ENCODE data around the gene NUP160. TPM values are rescaled to one million over a fixed set of nuclear protein-coding genes. Genes with fewer than 3 reads are reported as not detected.

Gene NUP160
- total and polyA plus RNA-seq, 2 of the 4 experiments (the other 2 are of a cell fraction), result 12.5 to 35.0 TPM

GRCh38 chr11:47860536-47860935 lies 12.4 kb upstream of the NUP160 start:
- Histone ChIP-seq H3K9me1 (ENCODE audit: insufficient read depth, low read length) (peaks cover 6% of the 10 kb centered on the region; the same call in 1 of the 2 replicates), H3K4me3 (ENCODE audit: insufficient read depth, low read depth, low read length) (no peak overlapping the region), H3K79me1 (ENCODE audit: low read depth in 1 of 2, low read length in 2 of 2) (no peaks in the 10 kb centered on the region), H4K20me1 (ENCODE audit: insufficient read depth, low read length) (no peaks in the 10 kb centered on the region), H3K4ac (ENCODE audit: low read depth, low read length) (peak overlapping the region; percentile 64; the same call in 1 of the 2 replicates), H3K27me3 (ENCODE audit: control insufficient read depth, insufficient read depth, low read length) (no peaks in the 10 kb centered on the region), H2BK120ac (ENCODE audit: low read depth, low read length) (peak overlapping the region; percentile 40; the same call in 1 of the 2 replicates), H4K8ac (ENCODE audit: low read depth in 2 of 2, low read length in 2 of 2) (no peak overlapping the region), H3K9me3 (ENCODE audit: control insufficient read depth, insufficient read depth, low read length) (no peaks in the 10 kb centered on the region), H4K5ac (ENCODE audit: low read depth, low read length) (no peak overlapping the region), H2BK15ac (ENCODE audit: low read depth, low read length) (peak overlapping the region; percentile 77; the same call in 1 of the 3 replicates), H2AFZ (replicated peaks; ENCODE audit: low read length, poor library complexity) (no peak overlapping the region), H2AK9ac (replicated peaks; ENCODE audit: low read depth, low read length, poor library complexity) (no peak overlapping the region), H3K18ac (ENCODE audit: low read depth, low read length) (no peak overlapping the region), H3K14ac (replicated peaks; ENCODE audit: low read depth, low read length) (no peak overlapping the region), H2AK5ac (ENCODE audit: low read depth, low read length) (peak overlapping the region; percentile 63; the same call in 1 of the 2 replicates), H4K91ac (ENCODE audit: insufficient read depth, low read depth, low read length) (no peak overlapping the region), H3K4me2 (ENCODE audit: low read depth, low read length) (no peak overlapping the region), H3K23ac (ENCODE audit: low read depth, low read length) (no peak overlapping the region), H3K56ac (ENCODE audit: extremely low read depth, insufficient read depth, low read length) (no peak overlapping the region), H3K9ac (ENCODE audit: low read depth, low read length) (no peak overlapping the region), H2BK5ac (ENCODE audit: low read depth, low read length, poor library complexity, severe bottlenecking) (no peak overlapping the region), H3K4me1 (ENCODE audit: control insufficient read depth, insufficient read depth, low read length) (peaks cover 5% of the 10 kb centered on the region), H2BK20ac (ENCODE audit: low read depth, low read length) (peak overlapping the region; percentile 77; the same call in 1 of the 2 replicates), H3K27ac (ENCODE audit: insufficient read depth, low read length) (no peak overlapping the region), H3K36me3 (ENCODE audit: control insufficient read depth, insufficient read depth, low read length) (no peaks in the 10 kb centered on the region)
- WGBS, 2 experiments (ENCODE audit: extremely low coverage in 2 of 2, insufficient read length in 1 of 2), result no CpG with 5 or more reads among the region's 6 CpGs
- ATAC-seq (ENCODE audit: low read depth) (no peak), DNase-seq (no peak)
- CTCF ChIA-PET, result interaction anchor here (0.6 kb wide), 1 partner anchor 10 kb away, joined by 3 read pairs; no protein-coding TSS in a partner anchor
- in situ Hi-C loops (cut with MboI; ENCODE audit: low sequenced_read_pairs), result no loop called here
- TF ChIP-seq FOS (IDR thresholded peaks at IDR 0.05; ENCODE audit: low read depth, low read length) (no peak), MAFK (IDR thresholded peaks at IDR 0.05; ENCODE audit: low read depth, low read length) (no peak), RFX5 (IDR thresholded peaks at IDR 0.05; ENCODE audit: low read depth, low read length) (no peak), MXI1 (IDR thresholded peaks at IDR 0.05; ENCODE audit: borderline replicate concordance, low read depth, low read length) (no peak), RCOR1 (IDR thresholded peaks at IDR 0.05; ENCODE audit: insufficient replicate concordance, low read length) (no peak), SMC3 (IDR thresholded peaks at IDR 0.05; ENCODE audit: low read depth, low read length) (no peak), CHD1 (IDR thresholded peaks at IDR 0.05; ENCODE audit: low read depth, low read length) (no peak), MAZ (IDR thresholded peaks at IDR 0.05; ENCODE audit: borderline replicate concordance, low read depth, low read length) (no peak), POLR2A (IDR thresholded peaks at IDR 0.05; ENCODE audit: low read depth, low read length) (no peak), BHLHE40 (IDR thresholded peaks at IDR 0.05; ENCODE audit: low read depth, low read length) (no peak), ELK1 (IDR thresholded peaks at IDR 0.05; ENCODE audit: borderline replicate concordance, low read depth, low read length) (no peak), CEBPB (IDR thresholded peaks at IDR 0.05; ENCODE audit: low read depth, low read length) (no peak), NFE2L2 (IDR thresholded peaks at IDR 0.05; ENCODE audit: low read depth, low read length) (no peak), RAD21 (IDR thresholded peaks at IDR 0.05; ENCODE audit: low read length) (no peak)
- TF ChIP-seq, protein P1, sequence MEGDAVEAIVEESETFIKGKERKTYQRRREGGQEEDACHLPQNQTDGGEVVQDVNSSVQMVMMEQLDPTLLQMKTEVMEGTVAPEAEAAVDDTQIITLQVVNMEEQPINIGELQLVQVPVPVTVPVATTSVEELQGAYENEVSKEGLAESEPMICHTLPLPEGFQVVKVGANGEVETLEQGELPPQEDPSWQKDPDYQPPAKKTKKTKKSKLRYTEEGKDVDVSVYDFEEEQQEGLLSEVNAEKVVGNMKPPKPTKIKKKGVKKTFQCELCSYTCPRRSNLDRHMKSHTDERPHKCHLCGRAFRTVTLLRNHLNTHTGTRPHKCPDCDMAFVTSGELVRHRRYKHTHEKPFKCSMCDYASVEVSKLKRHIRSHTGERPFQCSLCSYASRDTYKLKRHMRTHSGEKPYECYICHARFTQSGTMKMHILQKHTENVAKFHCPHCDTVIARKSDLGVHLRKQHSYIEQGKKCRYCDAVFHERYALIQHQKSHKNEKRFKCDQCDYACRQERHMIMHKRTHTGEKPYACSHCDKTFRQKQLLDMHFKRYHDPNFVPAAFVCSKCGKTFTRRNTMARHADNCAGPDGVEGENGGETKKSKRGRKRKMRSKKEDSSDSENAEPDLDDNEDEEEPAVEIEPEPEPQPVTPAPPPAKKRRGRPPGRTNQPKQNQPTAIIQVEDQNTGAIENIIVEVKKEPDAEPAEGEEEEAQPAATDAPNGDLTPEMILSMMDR (conservative IDR thresholded peaks at IDR 0.05; ENCODE audit: low read depth, low read length), result no peak
- TF ChIP-seq, protein P2, sequence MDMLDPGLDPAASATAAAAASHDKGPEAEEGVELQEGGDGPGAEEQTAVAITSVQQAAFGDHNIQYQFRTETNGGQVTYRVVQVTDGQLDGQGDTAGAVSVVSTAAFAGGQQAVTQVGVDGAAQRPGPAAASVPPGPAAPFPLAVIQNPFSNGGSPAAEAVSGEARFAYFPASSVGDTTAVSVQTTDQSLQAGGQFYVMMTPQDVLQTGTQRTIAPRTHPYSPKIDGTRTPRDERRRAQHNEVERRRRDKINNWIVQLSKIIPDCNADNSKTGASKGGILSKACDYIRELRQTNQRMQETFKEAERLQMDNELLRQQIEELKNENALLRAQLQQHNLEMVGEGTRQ (IDR thresholded peaks at IDR 0.05; ENCODE audit: low read depth, low read length), result no peak
- BruUV-seq (replicated peaks), result no TSS peak
- intact Hi-C loops (cut with micrococcal nuclease), result loop anchor here (5.0 kb wide), 1 partner anchor 72 kb away; no protein-coding TSS in a partner anchor
- dilution Hi-C loops (cut with HindIII; ENCODE audit: low sequenced_read_pairs, unreplicated experiment), result no loop called here
- POLR2A ChIA-PET (ENCODE audit: unreplicated experiment), result interaction anchor here (0.6 kb wide), 1 partner anchor 12 kb away, joined by 3 read pairs; the partner anchor contains the start of gene NUP160
